GM19372 (cell line): ENCODE data around the gene FBXW11.
A peak's percentile ranks its signal among the peaks of the same experiment; 100 is the strongest.
"Not testable (repeated sequence)": the region's sequence is repeated elsewhere in the genome, so short reads cannot be mapped to it uniquely, and the experiment has no call there.

Experiments
- ATAC-seq: cut with Tn5 transposase; IDR thresholded peaks from one replicate; pipeline ENCODE4 v1.9.1; 2021; ENCODE audit warnings: mild to moderate bottlenecking, low read depth, moderate library complexity; ENCODE audit not compliant: unreplicated experiment

The FBXW11 gene

DNA sequence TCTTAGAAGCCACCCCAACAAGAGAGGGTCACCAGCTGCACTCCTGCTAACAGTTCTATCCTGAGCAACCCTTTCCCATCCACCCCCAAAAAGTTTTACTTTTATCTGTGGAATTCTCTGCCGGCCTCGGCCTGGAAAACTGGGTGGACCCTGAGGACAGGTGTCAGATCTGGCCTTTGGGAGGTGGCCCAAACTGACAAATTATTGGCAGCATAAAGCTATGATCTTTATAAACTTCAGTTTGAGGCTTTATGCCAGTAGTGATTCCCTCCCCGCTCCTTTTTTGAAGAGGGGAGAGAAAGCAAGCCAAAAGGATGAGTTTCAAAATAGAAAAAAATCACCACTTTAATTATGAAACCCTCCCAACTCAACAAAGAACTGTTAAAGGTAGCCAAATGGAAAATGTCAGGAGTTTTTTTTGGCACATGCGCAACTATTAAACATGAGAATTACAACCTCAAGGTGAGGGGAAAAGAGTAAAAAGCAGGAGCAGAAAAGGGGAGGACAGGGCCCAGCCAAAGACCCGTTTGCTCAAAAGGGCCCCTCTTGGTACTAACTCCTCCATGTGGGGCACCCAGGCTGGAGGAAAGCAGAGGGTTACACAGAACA lies 49.4 kb downstream of the FBXW11 start:
- no peak for ATAC-seq

DNA sequence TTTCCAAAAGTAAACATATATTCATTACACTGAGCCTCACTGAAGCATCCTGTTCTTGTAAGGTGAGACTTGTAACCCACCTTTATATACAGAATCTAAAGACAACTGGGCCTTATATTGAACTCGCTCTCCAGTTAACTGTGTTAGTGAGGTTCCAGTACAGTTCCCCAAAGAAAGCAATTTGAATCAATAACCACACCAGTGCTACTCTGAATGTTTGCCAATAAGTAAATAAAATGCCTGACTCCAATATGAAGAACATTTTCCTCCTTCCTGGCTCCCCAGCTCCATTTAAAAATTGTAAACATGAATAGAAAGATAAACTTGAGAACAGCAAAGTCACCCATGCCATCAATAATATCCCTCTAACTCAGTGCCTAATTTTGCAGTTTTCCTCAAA lies 50.1 kb downstream of the FBXW11 start:
- no peak for ATAC-seq

DNA sequence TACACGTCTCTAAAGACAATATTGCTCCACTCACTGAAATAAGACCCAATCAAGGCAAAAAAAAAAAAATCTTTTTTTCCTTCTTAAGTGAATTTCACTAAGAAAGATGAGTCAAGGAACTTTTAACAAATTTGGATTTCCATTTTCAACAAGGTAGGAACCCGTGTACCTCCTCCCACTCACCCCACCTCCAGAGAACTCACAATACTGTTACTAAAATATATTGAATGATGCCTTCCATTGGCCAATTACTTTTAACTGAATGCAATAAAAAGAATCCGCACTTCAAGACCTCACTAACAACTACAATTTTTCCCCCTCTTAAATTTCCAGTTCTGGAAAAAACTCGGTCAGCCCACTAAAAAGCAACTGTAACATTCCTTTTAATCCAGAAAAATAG lies 50.7 kb downstream of the FBXW11 start:
- ATAC-seq: no peak

DNA sequence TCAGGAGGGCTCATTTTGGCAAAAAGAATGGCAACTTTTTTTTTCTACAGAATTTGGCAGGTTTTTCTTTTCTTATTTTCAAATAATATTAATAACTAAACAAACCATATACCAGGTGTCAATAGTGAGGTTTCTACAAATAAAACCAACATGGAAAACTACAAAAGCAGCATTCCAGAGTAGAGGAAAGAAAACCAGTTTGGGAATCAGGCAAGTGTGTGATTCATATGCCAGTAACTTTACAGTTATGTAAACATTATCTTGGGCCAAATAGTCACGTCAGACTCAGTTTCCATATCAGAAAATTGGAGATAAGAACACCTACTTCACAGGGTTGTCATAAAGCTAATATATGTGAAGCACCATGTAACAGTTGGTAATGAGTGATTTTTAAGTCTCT lies 51.7 kb downstream of the FBXW11 start:
- no peak for ATAC-seq

DNA sequence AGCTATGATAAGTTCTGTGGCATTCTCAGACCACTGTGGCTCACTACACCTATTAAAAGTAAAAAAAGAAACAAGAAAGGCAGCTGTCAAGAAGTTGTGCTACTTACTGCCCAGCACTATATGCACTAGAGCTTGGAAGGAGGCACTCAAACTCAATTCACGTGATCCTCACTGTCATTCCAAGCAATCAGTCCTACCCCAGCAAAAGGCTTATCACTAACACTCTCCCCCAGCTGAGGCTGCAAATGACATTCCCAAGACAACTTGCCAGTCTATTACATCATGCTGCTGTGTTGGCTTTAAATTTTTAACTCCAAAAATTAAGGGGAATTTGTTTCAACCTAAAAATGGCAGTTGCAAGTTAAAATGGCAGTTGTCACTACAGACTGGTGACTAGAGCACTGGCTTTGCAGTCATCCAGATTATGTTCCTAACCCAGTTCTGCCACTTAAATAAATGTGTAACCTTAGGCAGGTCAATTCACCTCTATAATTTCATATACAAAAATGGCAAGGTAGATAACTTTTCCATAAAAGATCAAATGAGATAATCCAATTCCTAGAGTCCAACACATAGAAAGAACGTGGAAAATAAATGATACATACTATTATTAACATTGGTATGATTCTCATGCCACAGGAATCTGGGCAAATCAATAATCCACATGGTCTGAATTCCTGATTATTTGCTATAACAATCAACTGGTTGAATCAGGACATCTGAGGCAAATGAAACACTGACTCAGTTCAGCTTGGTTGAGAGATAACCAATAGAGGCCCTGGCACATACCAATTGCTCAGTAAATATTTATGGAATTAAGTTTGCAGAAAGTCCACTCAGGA lies 52.4 kb downstream of the FBXW11 start:
- ATAC-seq: no peak

DNA sequence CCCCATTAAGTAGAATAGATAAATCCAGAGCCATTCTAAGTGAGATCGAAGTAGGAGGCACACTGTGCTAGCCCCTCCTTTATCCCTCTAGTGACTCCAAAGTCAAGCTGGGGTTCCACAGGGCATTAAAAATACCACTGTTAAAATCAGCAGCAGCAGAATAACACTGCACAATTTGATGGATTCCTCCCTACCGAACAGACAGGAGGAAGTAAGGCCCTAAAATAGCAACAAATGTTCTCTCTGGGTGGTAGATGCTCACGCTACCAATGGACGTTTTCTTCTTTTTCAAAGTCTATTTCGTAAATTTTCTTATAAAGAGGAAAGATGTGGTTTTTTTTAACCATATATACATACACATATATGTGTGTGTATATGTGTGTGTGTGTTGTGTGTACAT lies 54.4 kb downstream of the FBXW11 start:
- ATAC-seq: no peak

DNA sequence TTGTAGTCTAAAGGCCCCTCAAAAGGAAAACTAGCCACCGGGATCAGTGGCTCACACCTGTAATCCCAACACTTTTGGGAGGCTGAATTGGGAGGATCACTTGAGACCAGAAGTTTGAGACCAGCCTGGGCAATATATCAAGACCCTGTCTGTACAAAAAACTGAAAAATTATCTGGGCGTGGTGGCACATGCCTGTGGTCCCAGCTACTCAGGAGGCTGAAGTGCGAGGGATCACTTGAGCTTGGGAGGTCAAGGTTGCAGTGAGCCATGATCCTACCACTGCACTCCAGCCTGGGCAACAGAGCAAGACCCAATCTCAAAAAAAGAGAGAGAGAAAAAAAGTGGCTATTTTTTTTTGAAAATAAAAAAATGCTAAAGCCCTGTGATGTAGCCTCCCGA lies 55.2 kb downstream of the FBXW11 start:
- no peak for ATAC-seq

DNA sequence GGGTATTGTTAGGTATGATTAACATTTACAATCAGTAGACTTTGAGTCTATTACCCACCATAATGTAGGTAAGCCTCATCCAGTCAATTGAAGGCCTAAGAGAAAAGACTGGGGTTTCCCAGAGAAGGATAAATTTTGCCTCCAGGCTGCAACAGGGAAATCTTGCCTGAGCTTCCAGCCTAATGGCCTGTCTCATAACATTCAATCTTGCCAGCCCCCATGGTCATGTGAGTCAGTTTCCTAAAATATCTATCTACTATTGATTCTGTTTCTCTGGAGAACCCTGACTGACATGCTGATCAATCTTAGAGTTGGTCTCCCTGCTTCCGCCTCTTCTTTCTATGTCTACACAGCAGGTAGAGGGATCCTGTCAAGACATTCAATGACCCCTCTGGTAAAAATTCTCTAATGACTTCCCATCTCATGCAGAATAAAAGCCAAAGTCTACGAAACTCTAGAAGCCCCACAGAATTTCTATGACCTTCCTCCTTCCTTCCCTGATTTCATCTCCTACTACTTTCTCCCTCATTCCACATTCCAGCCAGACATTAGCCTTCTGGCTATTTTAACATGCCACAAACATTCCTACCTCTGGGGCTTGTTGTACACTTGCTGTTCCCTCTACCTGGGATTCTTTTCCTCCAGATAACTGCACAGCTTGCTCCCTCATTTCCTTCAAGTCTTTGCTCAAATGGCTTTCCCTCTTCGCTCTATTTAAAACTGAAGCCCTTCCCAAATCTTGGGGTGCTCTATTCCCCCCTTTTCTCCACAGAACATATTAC lies 60.2 kb downstream of the FBXW11 start:
- no peak for ATAC-seq

DNA sequence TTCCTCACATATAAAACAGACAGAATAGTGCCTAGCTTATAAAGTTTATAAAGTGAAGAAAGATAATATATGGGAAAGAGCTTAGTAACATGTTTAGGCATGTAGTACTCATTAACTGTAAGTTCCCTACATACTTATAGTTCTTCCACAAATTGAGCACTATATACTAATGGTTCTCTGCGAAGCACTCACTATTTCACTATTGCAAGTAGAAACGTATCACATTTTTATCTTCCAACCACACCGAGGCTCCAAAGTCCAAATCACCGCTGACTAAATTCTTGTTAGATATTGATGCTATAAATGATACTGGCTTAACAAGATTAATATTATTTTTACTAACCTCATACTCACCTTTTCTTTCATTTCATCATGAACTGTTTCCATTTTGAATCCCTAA lies 61.0 kb downstream of the FBXW11 start:
- ATAC-seq: no peak

DNA sequence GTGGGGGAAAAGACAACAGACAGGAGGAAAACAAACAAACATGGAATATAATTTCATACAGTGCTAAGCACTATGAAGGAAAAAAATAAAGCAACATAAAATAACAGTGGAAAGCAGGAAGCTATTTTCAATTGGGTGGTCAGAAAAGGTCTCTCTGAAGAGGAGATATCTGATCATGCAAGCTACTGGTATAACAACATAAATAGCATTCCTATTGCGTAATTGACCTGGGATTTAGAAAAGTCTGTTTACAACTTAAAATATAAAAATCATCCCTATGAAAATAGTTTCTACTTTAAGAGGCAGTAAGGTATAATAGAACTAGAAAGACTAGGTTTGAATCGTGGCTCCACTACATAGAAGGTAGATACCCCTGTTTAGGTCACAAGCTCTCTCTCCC lies 61.4 kb downstream of the FBXW11 start:
- ATAC-seq: no peak

DNA sequence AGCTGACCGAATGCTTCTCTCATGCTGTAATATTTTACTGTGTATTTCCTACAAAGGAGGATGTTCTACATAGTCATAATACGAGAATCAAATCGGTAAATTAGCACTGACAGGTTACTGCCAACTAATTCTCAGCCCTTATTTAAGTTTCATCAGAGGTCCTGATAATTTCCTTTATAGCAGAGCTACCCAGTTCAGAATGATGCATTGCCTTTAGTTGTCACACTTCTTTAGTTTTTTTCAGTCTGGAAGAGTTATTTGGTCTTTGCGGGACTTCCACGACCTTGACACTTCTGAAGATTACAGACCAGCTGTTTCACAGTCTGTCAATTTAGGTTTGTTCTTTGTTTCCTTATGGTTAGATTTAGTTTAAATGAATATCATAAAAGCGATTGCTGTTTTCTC lies 64.3 kb downstream of the FBXW11 start:
- ATAC-seq: not testable (repeated sequence)

DNA sequence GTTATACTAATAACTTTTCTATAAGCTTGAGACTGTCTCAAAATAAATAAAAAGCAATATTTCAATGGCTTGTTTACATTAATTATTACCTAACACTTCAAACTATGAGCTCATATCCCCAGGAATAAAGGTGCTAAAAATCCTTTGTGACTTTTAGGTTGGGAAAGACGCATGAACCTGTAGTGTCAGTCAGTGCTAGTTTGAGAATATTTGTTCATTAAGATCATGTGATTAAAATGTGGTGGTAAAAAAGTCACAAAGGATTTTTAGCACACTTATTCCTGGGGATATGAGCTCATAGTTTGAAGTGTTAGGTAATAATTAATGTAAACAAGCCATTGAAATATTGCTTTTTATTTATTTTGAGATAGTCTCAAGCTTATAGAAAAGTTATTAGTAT lies 64.8 kb downstream of the FBXW11 start:
- ATAC-seq: not testable (repeated sequence)

DNA sequence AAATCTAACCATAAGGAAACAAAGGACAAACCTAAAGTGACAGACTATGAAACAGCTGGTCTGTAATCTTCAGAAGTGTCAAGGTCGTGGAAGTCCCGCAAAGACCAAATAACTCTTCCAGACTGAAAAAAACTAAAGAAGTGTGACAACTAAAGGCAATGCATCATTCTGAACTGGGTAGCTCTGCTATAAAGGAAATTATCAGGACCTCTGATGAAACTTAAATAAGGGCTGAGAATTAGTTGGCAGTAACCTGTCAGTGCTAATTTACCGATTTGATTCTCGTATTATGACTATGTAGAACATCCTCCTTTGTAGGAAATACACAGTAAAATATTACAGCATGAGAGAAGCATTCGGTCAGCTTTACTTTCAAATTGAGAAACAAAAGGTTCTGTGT lies 65.2 kb downstream of the FBXW11 start:
- ATAC-seq: not testable (repeated sequence)

DNA sequence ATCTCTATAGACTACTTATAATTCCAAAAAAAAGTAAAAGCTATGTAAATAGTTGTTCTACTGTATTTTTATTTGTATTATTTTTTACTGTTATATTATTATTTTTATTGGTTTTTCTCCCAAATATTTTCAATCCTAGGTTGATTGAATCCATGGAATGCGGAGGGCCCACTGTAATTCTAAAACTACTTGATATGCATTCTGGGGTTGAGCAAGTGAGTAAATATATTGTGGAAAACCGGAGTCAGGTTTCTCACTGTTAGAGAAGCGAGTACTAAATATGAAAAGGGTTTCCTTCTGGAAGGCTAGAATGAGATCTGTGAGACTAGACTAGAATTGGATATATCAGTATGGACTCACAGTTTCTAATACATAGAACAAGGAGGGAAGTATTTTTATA lies 66.5 kb downstream of the FBXW11 start:
- ATAC-seq: no peak

DNA sequence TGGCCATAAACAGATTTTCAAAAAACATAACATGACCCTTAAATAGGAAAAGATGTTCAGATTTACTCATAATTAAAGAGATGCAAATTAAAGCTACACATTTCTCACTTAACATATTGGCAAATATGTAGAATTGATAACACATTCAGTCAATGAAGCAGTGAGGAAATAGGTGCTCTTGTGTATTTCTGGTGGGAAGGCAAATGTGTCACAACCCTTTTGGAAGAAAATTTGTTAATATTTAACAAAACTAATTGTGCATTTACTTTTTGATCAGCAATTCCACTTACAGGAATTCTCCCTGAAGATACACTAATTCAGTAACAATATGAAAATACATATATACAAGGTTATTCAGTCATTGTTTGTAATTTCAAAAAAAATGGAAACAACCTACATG lies 68.1 kb downstream of the FBXW11 start:
- ATAC-seq: no peak

DNA sequence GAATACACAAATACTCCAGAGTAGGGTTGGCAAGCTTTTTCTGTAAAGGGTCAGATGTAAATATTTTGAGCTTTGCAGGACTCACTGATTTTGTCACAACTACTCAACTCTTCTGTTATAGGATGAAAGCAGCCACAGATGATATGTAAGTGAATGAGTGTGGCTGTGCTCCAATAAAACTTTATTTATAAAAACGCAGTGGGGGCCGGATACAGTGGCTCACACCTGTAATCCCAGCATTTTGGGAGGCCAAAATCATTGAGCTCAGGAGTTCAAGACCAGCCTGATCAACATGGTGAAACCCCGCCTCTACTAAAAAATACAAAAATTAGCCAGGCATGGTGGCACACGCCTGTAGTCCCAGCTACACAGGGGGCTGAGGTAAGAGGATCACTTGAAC lies 69.1 kb downstream of the FBXW11 start:
- no peak for ATAC-seq

DNA sequence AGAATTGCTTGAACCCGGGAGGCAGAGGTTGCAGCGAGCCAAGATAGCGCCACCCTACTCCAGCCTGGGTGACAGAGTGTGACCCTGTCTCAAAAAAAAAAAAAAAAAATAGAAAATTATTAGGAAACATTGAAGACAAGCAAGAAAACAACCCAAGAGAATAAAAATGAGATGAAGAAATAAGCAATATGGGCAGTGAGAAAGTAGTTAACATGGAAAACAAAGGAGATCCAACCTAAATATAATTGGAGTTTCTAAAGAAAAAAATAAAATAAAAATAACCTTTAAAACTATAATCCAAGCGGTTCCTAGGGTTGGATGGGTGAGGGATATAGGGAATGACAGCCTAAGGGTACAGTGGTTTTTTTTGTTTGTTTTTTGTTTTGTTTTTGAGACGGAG lies 71.9 kb downstream of the FBXW11 start:
- ATAC-seq: no peak

DNA sequence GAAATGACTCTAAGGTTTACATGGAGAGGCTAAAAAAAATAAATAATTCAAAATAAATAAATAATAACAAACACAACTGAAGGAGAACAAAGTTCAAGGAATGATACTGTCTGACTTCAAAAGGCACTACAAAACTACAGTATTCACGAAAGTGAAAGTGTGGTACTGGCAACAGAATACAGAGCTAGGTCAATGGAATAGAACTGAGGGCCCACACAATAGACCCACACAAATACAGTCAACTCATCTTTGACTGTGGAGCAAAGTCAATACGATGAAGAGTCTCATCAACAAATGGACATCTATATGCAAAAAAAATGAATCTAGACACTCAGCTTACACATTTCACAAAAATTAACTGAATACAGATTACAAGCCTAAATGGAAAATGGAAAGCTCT lies 75.3 kb downstream of the FBXW11 start:
- ATAC-seq: no peak

DNA sequence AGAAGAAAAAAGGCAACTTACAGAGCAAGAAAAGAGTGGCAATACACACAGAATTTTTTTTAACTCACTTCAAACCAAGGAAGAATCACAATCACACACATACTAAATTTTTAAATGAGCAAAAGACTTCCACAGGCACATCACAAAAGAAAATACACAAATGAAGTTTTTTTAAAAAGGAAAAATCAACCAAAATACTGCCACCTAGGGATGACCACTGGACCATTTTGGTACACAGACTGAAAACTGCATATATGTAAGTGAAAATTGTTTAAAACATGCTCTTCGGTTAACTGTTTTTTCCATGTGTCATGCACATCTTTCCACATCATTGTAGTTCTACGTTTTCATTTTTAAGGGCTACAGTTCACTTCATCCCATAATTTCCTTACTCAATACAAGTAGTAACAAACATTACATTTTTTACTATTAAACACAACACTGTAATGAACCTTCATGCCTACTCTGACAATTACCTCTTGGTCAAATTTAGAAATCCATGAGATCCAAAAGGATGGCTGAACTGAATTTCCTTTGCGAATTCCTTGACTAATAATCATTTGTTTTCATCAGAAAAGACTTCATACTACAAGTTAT lies 79.0 kb downstream of the FBXW11 start:
- no peak for ATAC-seq

DNA sequence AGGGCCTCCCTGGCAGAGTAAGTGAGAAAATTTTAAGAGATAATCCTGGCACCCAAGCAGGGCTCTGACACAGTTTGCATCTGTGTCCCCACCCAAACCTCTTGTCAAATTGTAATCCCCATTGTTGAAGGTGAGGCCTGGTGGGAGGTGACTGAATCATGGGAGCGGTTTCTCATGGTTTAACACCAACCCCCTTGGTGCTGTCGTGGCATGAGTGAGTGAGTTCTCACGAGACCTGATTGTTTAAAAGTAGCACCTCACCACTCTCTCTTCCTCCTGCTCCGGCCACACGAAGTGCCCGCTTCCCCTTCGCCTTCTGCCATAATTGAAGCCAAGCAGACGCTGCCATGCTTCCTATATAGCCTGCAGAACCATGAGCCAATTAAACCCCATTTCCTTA lies 80.1 kb downstream of the FBXW11 start:
- ATAC-seq: peak; percentile 89

DNA sequence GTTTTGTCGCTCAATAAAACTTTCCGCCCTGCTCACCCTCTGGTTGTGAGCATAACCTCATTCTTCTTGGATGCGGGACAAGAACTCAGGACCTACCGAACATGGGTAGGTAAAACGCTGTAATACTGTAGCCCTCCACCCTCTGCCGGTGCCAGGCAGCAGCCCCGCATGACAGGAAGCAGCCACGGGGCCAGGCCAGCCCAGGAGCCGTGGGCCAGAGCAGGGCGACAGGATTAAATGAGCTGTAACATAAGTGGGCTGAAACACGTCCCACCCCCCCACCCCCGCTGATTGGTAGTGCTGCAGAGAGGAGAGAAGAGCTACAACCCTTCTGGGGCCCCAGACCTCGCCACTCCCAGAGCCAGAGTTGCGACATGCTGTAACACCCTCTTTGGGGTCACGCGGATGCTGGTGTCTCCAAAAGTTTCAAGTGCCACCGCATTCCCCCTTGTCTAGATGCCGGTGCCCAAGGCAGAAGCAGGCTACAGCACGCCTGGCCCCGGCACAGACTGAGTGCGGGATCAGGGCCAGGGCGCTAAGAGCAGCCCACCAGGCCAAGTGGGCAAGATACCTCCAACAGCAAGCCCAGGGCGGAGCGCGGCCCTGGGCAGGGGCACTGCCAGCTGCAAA lies 81.8 kb downstream of the FBXW11 start:
- ATAC-seq: no peak
